ACHN (cell line): Measurements from ENCODE around the gene ATP8B4.

ENCODE experiments used
- DNase-seq: peaks from one replicate; pipeline ENCODE4 v3.0.0-alpha.2; 2015
- in situ Hi-C: cut with HindIII; loops from 2 replicates; pipeline ENCODE4 v1.10.0; 2017; ENCODE audit warnings: low sequenced_read_pairs, low pct_ligation_motif_present, low pct_unique_long_range_greater_than_20kb

The ATP8B4 gene

DNA sequence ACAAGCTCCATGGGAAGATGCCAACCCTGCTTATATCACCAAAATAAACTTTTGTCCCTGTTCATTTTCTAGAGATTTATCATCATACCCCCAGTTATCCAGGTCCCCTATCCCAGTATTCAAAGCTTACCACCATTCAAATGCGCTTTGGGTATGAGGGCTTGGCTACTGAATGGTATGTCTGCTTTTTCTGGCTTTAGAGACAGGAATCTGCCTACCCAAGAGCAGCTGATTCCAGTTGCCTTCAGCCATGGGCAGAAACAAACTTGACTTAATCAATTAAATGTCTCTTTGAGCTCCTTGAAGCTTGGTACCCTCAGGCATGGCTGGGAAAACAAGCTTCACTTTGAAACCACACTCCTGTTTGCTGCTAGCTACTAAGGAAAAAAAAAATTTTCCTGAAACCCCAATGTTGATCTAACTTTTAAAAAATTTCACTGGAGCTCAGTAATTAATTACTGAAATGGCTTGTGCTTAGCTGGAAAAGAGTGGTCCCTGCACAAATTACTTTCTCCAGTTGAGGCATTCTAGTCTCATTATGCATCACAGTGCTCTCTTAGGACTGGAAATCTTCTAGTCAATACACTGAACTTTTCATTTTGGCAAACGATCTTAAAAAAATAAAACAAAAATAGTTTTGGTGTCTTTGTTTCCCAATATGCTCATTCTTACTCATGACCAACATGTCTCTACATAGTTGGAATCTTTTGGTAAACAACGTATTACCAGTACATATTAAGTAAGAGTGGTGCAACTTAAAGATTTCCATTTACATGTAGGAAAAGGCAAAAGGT, 255.4 kb downstream of the ATP8B4 start:
- in situ Hi-C loops, result no loop called here
- no peak for DNase-seq

DNA sequence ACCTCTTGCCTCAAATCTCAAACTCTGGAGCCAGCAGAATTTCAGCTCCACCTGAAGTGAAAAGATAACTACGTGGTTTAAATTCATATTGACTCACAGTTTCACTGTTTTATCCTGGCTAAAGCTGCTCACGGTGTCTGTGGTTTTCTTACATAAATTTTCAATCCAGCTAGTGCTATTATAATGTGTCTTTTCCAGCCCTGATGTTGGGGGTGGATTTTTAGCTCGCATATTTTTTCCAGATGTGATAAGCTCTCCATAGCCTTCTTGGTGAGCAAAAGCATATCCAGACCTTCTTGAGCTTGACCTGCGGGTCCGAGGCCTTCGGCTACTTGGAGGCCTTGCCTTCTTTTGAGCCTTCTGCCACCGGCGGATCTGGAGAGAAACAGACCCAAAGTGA, 258.9 kb downstream of the ATP8B4 start:
- no peak for DNase-seq
- in situ Hi-C loops, result no loop called here

DNA sequence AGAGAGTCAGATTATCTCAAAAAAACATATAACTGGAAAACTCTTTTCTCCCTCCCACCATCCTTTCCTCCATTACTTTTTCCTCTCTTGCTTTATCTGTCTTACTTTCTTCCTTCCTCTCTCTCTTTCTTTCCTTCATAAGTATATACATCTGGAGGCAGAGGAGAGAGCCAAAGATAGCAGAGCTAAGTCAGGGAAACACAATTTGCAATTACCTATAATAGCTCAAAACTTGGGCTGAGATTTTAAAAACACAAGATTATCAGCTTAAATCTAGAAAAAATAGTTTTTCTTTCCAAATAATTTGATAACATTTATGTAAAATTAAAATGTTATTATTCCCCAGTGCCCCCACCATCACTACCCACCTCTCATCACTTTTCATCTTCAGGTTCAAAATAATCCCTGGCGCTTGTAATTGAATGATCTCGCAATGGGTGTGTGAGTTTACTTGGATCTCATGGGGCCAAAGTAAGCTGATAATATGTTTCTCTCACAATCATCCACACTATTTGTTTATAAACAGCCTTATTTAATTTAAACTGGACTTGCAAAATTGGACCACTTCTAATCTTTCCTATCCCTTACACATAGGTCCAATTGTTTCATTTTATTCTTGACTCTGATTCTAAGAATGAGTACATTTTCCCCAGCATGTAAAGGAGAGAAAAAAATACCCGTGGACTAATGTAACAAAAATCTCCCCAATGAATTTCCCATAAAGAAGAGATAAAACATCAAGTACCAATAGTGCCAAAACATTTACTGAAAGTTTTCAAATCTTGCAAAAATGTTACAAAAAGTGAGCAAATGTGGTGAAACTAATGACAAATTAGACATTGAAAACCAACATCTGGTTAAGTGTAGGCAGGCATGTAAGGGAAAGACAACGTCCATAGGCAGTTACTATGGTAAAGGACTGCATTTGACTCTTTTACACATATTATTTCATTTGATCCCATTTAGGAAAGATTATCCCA, 261.2 kb downstream of the ATP8B4 start:
- in situ Hi-C loops, result no loop called here
- no peak for DNase-seq

DNA sequence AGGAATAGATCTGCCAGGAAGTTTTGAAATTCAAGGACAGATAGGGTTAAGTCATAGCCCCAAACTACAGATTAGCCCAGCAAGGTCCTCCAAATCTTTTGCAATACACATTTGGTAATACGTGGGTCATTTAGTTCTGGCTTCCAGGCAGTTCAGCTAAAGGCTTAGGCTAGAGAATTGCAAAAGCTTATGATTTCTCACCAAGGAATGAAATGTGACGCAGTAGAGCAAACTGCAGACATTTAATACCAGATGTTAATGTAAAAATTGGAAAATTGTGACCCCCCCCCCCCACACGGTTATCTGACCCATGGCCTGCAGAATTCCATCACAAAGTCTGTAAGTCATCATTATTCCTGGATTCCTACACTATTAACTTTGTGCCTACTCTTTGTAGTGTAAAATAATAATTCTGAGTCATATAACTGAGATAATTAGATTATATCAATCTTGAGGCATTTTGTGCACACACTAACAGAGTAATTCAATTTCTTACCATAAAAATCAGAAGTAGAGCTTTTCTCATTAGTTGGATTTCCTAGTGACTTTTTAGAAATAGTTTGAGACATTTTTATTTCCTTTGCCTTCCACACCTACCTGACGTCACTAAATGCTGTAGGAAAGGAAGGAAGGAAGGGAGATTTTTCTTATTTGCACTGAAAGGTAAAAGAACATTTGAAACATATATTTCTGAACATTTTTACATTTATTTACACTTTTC, 263.0 kb downstream of the ATP8B4 start:
- DNase-seq, result no peak

GRCh38 chr15:49852756-49853155, 266.3 kb downstream of the ATP8B4 start:
- DNase-seq, result no peak
- in situ Hi-C loops, result no loop called here

More for the DNA sequence above, 263.0 kb downstream of the ATP8B4 start:
- in situ Hi-C loops, result no loop called here

DNA sequence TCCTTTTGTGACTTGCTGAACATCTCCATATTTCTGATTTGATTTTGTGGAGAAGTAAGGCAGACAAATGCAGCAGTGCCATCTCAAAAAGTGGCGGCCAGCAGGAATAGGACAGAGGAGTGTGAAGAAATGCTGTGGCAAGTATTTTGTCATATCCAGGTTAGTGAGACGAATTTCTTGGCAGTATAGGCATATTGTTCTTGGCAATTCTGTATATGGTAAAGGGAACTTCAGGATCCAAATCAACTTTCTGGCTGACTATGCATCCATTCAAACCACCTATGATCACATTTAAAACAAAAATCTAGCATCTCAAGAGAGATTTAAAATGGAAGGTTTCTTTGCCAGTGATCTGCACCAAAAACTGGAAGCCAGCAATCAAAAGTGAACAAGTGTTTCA, 270.2 kb downstream of the ATP8B4 start:
- in situ Hi-C loops, result no loop called here
- DNase-seq, result no peak

- DNase-seq, result no peak
- in situ Hi-C loops, result no loop called here
Measured at GRCh38 chr15:49848282-49848724, 270.7 kb downstream of the ATP8B4 start.

DNA sequence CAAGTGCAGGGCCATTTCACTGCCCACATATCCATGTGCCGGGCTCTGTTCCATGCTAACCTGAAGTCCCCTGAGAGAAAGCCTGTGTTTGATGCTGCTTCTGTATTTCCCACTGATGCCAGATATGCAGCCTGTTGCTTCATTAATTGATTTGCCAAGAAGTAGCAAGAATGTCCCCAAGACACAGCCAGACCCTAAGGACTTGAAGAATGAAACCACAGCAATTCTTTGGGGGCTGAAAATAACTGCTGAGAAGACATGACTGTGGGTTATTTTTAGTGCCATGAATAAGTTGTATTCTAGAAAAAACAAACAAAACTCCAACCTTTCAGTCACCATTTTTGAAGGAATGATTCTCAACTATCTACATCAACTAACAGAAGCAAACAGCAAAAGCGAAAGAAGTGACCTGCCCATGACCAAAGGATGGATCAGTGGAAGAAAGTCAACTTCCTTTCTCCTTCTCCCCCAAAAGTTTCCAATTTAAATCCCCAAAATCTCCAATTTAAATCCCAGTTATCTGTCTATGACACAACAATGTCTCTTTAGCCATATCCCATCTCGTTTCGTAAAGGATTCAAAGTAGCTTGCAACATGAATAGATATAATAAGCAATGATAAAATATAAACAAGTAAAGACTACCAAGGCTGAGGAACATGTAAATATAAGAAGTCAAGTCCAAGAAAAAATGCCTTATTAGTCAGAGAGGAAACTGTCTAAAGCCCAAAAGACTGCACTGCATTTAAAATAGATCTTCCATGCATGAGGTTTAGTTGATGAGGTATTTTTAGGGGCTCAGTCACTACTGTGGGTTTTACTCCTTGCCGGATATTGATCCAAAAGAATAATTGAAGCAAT, 271.4 kb downstream of the ATP8B4 start:
- DNase-seq, result no peak
- in situ Hi-C loops, result no loop called here

GRCh38 chr15:49844390-49844789, 274.6 kb downstream of the ATP8B4 start:
- DNase-seq, result no peak
- in situ Hi-C loops, result no loop called here

DNA sequence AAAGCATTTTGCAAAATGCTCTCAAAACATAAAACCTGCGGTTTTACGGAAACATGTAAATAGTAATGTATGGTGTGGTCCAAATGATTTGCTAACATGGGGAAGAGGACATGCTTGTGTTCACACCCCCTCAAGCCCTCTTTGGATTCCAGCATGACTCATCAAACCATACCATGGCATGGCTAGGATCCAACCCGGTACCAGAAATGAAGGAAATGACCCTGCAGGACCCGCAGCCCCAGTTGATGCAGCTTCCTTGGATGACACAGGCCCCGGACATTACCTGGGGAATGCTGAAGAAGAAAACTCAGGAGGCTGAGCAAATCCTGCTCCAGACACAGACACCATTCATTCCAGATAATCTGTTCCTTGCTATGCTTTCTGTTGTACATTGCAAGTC, 275.3 kb downstream of the ATP8B4 start:
- in situ Hi-C loops, result no loop called here
- no peak for DNase-seq

- DNase-seq, result no peak
- in situ Hi-C loops, result no loop called here
Measured at GRCh38 chr15:49842031-49842730, 276.9 kb downstream of the ATP8B4 start.

GRCh38 chr15:49832511-49832910, 286.5 kb downstream of the ATP8B4 start:
- DNase-seq, result peak; percentile 2
- in situ Hi-C loops, result no loop called here

DNA sequence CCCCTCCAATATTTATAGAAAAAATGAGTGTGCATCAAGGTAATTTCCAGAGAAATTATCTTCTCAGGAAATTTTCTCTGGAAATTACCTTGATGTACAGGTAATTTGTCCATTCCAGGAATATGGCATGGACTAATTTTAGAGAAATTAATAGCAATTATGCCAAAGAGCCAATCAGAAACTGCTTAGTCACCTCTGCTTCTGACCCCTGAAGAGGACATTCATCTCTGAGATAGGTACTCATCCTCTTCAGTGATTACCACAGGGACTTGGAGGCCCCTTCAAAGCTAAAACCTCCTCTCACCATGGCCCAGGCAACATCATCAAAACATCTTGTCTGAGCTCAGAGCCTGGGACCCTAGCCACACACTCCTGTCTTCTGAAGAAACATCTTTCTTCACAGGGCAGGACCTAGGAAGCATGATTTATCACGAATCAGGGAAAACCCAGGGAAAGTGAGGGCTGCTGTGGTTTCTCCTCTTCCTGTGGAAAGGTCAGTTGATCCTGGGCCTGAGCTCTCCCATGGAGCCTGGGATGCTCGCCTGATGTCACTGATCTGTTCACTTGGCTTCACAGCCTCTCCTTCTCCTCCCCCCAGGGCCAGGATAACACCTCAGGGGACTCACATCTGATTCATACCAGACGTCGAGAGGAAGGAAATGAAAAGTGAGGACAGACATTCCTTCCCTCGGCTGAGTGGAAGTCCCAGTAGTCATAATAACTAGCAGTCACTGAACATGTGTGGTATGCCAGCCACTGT, 287.6 kb downstream of the ATP8B4 start:
- in situ Hi-C loops, result no loop called here
- DNase-seq, result no peak

DNA sequence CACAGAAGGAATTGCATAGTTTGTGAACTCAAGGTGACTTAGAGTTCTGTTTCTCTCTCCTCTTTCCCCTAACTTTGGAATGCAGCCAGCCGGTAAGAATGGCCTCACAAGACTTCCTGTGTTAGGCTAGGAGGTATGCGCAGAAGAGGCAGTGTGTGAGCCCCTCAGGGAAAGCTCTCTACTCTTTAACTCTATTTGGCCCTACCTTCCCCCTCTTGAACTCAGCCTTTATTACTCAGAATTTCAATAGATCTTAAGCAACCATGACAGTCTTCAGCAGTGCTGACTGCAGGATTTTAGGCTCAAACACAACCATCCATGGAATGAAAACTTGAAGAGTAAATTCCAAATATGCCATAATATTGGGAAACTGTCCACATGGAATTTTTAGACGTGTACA, 288.6 kb downstream of the ATP8B4 start:
- DNase-seq, result no peak
- in situ Hi-C loops, result no loop called here

DNA sequence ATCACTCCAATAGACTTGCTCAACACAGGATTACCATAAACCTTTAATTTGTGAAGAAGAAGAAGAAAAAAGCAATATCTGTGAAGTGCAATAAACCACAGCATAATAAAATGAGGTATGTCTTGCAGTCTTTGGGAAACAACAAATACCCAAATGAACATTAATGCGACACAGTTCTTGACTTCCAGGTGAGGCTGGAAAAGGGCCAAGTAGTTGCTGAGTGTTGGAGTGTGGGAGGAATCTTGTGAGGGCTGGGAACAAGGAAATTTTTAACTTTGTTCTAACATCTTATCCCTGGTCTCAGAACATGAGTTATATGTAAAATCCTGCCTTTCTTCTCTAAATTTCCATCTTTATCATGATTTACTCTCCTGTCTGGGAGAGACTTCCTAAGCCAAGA, 291.7 kb downstream of the ATP8B4 start:
- no peak for DNase-seq
- in situ Hi-C loops, result no loop called here

DNA sequence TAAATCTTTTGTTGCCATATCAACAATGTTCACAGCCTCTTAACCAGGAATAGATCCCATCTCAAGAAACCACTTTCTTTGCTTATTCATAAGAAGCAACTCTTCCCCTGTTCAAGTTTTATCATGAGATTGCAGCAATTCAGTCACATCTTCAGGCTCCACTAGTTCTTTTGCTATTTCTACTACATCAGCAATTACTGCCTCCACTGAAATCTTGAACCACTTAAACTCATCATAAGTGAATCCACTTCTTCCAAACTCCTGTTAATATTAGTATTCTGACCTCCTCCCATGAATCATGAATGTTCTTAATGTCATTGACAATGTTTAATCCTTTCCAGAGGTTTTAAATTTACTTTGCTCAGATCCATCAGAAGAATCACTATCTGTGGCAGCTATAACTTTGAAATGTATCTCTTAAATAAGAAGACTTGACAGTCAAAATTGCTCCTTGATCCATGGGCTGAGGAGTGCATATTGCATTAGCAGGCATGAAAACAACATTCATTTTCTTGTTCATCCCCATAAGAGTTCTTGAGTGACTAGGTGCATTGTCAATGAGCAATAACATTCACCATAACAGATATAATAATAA, 292.3 kb downstream of the ATP8B4 start:
- DNase-seq, result no peak
- in situ Hi-C loops, result no loop called here

- no peak for DNase-seq
- in situ Hi-C loops, result no loop called here
Measured at GRCh38 chr15:49824775-49825099, 294.3 kb downstream of the ATP8B4 start.
